SKM-1 (cell line): ENCODE measurements around the gene PCDH9.

ENCODE experiments used
- DNase-seq: peaks from one replicate; lab custom pipeline; 2025; ENCODE audit not compliant: unreplicated experiment; lab: John Stamatoyannopoulos, UW

PCDH9 gene

GRCh38 chr13:66984241-66984640 lies 245.9 kb downstream of the PCDH9 start:
- DNase-seq = no peak

GRCh38 chr13:66981912-66982311 lies 248.2 kb downstream of the PCDH9 start:
- DNase-seq = no peak

DNA sequence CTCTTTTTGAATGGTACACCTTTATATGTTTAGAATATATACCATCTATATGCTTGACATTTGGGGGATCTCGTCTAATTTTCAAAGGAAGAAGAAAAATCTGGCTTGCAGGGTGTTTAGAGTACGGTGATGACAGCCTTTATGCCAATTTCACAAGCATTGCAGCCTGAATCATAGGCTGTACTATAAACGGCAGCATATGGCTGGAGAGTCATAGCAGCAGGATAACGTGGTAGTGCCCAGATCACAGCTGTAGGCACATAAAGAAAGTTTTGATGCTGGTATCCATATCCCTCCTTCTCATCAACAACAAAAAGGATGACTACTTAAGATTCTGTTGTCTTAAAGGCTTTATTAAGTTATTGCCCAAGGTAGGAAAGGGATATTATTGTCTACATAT lies 253.0 kb downstream of the PCDH9 start:
- no peak for DNase-seq

GRCh38 chr13:66974889-66975288 lies 255.2 kb downstream of the PCDH9 start:
- no peak for DNase-seq

DNA sequence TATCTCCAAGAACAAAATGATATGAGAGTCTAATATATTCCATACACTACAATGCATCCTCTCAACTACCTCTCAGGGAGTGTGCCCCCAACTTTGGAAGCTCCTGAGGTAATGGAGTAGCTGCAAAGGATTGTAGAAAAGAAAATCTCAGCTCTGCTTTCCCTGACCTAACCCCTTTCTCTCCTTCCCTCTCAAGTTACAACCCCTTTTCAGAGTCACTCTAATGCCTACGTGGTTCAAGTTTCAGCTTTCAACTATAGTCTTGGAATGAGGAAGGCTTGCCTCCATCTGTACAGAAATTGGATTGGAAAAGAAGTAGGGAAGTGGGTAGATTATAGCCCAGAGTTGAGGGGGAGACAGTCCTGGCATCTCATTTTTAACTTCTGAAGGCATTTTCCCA lies 256.0 kb downstream of the PCDH9 start:
- no peak for DNase-seq

DNA sequence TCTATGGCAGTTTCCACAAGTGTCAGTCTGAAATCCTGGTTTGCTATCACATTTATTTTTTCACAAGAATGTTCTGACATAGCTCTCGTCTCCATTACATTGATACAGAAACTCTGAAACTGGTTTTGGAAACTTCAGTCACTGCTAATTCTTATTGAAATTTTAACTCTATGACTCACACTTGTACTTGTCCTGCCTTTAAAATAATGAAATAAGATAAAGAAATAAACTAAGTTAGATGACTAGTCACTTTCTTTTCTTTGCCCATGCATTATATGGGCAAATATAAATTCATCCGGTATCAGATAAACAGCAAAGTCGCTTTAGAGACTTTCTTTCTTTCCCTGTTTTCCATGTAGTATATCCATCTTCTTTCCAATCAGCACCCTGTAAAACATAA lies 257.5 kb downstream of the PCDH9 start:
- DNase-seq = no peak

- DNase-seq = no peak
These were observed 259.1 kb downstream of the PCDH9 start for GRCh38 chr13:66971004-66971403.

DNA sequence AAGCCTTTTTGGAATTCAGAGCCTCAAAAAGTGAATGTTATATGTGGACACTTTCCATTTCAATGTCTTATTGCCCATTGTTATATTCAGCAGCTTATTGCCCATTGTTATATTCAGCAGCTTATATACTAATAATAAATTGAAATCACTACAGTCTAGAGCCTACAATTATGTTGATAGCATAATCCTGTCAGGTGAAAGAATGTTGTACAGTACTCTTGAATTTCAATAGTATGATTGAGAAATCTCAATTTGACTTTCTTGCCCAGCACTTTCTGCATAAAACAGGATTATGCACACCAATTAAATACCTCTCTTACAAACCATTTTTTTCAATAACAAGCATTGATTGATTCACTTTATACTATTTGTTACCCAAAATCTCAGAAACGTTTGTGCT lies 260.8 kb downstream of the PCDH9 start:
- no peak for DNase-seq

- no peak for DNase-seq
These were observed 262.1 kb downstream of the PCDH9 start for GRCh38 chr13:66967811-66968597.

DNA sequence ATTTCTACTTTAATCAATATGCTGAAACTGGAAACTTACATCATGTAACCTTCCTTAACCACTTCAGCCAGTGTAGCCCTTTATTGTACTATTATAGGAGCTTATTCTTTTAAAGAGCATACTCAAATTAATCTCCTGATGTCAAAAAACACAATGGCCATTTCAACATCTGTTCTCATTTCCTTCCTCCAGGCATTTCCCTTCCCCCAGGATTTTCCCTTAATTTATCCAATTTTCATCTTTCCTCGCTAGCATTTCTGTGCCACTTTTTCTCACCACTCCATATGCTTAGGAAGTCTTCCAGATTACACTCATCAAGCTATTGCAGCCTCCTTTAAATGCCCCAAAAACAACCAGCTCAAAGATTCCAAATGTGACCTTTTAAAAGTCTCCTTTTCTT lies 265.0 kb downstream of the PCDH9 start:
- DNase-seq = no peak

DNA sequence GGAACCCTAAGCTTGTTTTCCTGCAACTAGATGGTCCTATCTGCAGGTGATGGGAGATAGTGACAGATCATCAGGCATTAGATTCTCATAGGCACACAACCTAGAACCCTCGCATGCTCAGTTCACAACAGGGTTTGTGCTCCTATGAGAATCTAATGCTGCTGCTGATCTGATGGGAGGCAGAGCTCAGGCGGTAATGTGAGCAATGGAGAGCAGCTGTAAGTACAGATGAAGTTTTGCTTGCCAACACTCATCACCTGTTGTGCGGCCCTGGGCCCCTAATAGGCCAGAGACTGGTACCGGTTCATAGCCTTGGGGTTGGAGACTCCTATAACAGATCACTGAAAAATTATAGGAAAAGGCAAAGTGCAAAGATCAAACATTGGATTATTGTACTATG lies 267.2 kb downstream of the PCDH9 start:
- DNase-seq = no peak

DNA sequence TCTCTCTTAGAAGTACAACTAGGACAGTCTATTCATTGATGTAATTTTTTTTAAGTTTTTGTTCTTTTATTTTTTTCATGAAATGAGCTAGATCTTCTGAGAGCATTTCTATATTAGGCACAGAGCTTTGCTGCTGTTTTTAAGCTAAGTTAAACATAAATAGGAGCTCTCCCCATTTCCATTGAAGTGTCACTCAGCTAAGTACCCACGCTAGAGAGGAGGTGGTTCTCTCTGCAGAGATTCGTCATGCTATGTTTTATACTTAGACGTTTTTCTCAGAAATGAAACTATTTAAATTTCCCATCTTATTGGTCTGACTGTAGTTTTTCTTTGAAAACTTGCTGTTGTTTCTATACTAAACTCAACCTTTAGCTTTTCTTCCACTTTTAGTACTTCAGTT lies 271.5 kb downstream of the PCDH9 start:
- DNase-seq = no peak

- DNase-seq = no peak
These were observed 277.6 kb downstream of the PCDH9 start for GRCh38 chr13:66952507-66952906.

- DNase-seq = no peak
These were observed 278.7 kb downstream of the PCDH9 start for GRCh38 chr13:66951426-66951825.

GRCh38 chr13:66950666-66951065 lies 279.5 kb downstream of the PCDH9 start:
- no peak for DNase-seq

GRCh38 chr13:66948910-66949309 lies 281.2 kb downstream of the PCDH9 start:
- DNase-seq = no peak

DNA sequence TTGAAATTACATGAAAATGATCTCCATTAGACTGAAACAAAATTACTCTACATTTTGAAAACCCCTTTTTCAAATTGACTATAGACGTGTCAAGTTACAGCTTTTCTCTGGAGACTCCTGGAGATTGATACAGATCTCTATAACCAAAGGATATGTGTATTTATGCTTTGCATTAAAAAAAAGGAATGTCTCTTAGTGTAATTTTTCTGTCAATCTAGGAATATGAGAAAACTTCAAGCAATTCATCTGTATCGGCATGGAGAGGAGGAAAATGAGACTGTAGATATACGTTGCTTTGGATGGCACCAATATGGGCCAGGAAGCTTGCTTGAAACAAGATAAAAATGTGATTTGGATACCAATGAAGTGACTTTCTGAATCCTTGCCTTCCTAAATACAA lies 286.6 kb downstream of the PCDH9 start:
- DNase-seq = no peak

GRCh38 chr13:66940113-66940512 lies 290.0 kb downstream of the PCDH9 start:
- DNase-seq = no peak

DNA sequence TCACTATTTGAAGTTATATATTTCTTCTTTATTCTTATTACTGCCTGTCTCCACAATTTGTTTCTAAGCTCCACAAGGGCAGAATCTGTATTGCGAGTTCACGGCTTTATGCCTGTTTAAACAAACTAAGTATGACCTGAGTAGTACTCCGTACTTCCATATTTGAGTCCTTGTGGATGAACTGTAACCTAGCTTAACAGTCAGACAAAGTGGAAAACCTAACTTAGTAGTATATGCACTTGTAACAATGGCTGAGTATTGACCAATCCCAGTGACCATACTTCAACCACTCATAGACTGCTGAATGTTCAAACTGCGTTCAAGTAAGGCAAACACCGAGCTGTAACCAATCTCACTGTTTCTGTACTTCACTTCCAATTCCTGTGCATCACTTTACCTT lies 292.7 kb downstream of the PCDH9 start:
- no peak for DNase-seq

- no peak for DNase-seq
These were observed 296.1 kb downstream of the PCDH9 start for GRCh38 chr13:66933994-66934393.

- DNase-seq = no peak
These were observed 296.6 kb downstream of the PCDH9 start for GRCh38 chr13:66933527-66933926.

DNA sequence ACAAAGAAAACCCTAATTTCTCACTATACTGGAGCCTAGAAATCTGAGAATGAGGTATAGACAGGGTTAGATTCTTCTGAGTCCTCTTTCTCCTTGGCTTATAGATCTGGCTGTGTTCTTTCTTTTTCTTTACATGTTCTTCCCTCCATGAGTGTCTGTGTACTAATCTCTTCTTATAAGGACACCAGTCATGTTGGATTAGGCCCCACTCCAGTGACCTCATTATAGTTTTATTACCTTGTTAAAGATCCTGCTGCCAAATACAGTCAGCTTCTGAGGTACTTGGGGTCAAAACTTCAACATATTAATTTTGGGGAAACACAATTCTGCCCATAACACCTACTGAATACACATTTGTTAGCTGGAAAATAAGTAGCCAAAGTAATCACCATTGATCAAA lies 302.6 kb downstream of the PCDH9 start:
- DNase-seq = no peak

DNA sequence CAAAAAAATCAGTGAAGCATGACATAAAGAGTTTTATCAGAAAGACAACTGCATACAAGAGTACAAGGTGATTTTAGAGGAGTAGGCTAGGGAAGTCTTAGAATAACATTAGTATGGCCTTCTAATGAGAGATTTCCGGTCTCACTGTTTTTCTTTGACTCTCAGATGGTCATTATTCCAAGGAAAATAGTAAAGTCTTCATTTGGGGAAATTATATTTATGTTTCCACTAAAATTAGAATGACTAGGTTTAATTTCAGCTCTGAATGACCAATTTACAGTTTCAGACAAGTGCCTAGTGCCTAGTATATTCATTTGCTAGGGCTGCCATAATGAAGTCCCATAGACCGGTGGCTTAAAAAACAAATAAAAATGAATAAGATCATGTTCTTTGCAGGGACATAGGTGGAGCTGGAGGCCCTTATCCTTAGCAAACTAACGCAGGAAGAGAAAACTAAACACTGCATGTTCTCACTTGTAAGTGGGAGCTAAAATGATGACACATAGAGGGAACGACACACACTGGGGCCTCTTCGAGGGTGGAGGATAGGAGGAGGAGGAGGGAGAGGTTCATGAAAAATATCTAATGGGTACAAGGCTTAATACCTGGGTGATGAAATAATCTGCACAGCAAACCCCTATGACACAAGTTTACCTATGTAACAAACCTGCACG lies 303.1 kb downstream of the PCDH9 start:
- no peak for DNase-seq
